ENCODE data around the gene SPOCD1.

SPOCD1 gene

DNA sequence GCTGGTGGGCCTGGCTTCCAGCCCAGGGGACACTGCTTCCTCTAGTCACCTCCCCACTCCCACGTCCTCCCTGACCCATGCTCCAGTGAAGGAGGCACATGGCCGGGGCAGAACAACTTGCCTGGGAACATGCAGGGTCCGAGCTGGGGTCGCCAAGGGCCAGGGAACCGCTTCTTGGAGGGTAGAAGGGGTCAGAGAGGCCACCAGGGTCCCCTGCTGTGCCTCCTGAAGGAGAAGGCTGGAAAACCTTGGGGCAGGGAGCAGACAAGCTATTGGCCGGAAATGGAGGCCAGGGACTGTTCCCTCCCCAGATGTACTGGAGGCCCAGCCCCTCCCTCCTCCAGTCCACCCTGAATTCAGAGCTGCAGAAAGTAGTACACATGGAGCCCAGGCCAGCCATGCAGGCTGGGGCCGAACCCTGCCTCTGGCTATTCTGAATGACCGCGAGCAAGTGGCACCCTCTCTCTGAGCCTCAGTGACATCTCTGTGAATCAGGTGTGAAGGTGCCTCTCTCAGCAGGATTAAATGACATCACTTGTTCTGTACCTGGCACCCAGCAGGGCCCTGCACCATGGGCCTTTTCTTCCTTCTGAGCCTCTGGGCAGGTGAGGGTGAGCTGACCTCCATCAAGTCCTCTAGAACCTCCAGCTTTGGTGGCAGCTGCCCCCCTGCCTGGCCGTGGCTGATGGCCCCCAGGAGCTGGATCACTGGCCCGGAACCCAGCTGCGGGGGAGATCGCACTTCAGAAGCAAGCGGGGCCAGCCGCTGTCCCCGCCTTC, 15.7 kb downstream of the SPOCD1 start:
- DNase-seq (ENCODE audit: low read depth) = no peak

DNA sequence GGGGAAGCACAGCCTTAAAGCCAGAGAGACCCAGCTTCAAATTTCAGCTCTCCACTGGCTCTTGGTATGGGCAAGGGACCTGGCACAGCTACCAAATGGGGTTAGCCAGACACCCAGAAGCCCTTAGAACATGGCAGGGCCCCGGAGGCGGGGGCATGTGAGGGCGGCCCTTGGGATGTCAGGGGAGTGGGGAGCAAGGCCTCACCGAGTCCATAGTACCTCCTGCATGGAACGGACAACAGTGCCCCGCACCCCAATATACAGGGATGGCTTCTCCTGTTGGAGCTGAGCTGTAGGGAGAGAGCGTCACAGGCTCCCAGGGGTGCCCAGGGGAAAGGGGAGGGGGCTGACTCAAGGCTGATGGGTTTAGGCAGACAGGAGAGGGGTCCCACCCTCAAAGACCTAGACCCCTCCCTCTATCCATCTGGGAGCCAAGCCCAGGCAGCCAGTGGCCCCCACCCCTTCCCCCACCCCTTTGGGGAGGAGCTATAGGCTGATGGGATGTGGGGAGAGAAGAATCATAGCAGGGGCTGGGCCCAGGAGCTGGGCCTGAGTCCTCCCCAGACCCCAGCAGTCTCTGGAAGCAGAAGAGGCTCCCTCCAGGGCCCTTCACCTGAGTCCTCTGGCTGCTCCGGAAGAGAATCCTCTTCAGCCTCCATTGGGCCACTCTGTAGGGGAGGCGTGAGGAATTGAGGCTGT, 16.5 kb downstream of the SPOCD1 start:
- no peak for DNase-seq (ENCODE audit: low read depth)

DNA sequence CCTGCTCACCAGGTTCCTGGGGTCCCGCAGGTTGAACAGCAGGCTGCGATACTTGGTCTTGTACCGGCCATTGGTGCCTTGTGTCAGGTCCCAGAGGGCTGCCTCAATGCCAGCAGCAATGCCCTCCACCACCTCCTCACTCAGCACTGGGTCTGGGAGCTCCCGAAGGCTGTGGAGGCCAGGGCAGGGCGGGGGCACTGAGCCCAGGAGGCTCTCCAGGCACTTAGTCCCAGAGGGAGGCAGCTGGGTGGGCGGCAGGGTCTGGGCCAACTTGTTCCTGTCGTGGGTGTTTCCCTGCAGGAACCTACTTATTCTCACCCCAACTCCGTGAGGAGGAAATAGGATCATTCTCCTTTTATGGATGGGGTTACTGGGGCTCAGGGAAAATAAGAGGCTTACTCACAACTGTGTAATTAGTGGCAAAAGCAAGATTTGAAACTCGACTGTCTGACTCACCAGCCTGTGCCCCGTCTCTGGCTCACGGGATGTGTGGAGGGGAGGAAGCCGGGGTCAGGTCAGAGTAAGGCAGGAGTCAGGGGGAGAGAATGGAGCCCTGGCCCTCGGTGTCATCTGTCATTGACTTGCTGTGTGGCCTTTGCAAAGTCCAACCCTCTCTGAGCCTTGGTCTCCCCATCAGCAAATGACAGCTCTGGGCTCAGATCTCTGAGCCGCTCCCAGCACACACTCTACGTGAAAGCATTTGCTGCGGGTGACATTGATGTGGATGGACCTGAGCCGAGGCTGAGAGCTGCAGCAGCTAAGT, 17.2 kb downstream of the SPOCD1 start:
- DNase-seq (ENCODE audit: low read depth) = no peak

DNA sequence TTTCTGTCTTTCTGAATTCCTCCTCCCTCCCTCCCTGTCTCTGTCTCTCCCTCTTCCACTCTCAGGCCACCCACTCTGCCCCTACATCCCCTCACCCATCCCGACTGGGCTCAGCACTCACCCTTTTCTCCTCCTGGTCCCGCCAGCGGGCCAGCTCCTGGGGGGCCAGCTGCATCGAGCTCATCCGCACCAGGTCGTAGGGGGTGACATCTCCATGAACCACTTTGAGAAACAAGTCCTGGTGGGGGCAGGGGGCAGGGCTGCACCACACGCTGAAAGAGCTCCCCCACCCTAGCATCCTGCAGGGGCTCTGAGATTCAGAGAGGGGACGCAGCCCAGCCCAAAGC, 17.8 kb downstream of the SPOCD1 start:
- DNase-seq (ENCODE audit: low read depth) = no peak

DNA sequence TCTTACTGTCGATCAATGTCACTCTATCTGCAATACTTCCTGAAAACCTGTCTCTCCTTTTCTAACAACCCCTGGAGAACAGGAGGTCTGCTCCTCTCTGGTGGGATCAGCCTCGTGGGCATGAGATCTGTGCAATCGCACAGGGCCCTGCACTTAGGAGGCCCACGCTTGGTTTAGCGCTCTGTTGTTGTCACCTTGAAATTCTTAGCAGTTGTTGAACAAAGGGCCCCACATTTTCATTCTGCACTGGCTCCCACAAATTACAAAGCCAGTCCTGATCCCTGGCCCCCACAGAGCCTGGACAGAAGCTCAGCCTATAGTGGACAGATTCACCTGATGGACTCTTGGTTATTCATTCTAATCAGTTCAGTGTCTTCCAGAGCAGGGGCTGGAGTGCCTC, 18.6 kb downstream of the SPOCD1 start:
- no peak for DNase-seq (ENCODE audit: low read depth)

DNA sequence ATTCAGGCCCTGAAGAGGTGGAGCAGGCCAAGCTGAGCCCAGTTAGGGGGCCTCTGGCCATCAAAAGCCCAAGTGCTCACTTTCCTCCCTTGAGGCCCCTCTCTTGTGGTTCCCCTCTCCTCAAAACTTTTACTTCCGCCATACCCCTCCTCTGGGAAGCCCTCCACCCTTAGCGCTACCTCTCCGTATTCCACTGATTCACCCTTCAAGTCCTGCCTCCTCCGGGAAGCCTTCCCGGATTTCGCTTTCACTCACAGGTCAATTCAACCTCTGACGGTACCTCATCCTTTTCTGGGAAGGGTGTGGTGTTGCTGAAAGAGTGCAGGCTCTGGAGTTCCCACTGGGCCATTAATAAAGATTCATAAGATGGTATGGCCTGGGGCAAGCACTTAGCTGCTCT, 19.1 kb downstream of the SPOCD1 start:
- no peak for DNase-seq (ENCODE audit: low read depth)

DNA sequence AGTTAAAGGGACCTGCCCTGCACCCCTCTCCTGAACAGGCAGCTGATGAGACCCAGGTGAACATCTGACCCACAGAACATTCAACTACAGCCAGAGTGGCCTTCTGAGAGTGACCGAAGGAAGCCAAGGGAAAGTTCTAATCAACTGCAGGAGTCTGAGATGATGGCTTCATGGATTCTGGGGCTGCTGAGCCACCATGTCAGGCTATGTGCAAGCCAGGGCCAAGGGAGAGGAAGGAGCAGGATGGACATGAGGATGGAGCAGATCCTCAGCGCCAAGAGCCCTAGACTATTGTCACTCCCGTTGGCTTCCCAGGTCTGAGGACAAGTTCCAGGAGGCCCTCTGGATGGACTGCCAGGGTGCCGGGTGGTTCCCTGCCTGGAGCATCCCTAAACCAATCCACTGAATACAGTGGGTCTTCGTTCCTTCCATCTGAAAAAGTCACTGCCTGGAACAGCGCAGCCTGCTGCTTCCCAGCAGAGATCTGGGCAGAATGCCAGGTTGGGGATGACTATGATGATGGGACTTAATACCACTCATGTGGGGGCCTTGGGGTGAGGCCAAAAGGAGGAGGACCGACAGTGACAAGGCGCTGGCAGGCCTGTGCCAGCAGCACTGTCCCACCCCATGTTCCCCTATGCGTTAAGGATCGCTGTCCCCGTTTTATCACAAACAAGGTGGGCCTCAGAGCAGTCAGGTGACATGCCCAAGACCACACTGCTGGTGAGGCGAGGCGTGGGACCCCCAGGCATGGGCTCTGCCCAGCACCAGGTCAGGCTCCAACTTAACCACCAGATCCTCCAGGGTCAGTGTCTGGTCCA, 19.8 kb downstream of the SPOCD1 start:
- no peak for DNase-seq (ENCODE audit: low read depth)

DNA sequence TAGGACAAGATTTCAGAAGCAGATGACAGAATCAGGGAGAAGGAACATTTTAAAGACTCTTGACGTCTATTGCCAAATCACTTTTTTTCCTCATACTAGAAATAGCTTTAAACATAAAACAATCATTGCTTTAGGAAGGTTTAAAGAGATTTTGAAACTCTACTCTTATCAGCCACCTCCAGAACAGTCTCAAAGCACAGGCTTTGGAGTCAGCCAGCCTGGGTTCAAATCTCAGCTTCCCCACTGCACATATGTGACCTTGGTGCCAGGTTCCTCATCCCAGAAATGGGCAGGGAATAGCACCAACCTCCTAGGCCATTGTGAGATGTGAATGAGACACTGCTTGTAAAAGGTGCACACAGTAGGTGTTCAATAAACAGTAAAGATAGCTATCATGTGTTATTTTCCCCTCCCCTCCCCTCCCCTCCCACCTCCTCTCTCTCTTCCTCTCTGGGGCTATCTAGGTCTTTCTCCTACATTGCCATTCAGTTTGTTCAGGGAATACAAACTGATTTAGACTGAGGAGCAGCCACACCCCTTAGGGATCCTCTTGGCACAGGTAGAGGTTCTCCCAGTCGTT, 20.6 kb downstream of the SPOCD1 start:
- no peak for DNase-seq (ENCODE audit: low read depth)

DNA sequence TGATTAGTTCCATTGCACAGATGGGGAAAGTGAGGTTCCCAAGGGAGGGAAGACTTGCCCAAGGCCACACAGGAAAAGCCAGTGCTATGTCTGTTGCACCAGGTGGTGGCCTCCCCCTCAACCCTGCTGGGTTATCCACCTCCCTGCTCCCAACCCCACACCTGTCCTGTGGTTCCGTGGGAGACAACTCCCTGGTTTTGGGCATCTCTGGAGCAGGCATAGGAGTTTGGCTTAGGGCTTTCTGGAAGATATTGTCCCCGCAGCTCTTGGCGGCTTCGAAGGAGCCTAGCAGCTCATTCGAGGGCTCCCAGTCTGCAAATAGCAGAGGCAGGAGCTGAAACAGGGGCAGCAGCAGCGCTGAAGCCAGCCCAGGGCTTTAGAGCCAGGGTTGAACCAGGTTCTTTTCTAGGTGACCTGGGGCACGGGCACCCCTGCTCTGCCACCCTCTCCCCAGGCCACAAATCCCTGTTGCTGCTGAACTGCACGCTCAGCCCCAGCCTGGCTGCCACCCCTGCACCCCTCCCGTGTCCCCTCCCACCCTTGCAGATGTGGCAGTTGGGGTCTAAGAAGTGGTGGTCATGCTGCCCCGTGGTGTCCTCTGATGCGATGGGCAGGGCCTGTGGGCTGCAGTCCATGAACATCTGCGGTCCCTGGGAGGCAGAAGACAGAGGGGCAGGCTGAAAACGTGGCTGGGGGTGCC, 22.1 kb downstream of the SPOCD1 start:
- DNase-seq (ENCODE audit: low read depth) = no peak

DNA sequence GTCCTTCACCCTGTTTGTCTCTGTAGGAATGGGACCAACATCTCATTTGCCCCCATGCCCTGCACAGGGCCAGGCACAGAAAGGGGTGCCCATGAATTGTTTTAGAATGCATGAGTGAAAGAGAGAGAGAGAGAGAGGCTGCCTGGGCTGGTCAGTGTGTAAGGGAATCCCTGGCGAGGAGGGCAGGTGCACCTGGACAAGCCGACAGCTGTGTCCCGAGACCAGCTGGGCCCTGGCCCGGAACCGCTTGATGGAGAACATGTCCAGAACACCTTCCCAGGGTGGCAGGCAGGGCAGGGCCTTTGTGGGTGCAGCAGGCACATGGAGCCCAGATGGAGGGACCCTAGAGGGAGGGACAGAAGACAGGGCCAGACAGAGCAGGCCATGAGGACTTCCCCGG, 22.7 kb downstream of the SPOCD1 start:
- no peak for DNase-seq (ENCODE audit: low read depth)

DNA sequence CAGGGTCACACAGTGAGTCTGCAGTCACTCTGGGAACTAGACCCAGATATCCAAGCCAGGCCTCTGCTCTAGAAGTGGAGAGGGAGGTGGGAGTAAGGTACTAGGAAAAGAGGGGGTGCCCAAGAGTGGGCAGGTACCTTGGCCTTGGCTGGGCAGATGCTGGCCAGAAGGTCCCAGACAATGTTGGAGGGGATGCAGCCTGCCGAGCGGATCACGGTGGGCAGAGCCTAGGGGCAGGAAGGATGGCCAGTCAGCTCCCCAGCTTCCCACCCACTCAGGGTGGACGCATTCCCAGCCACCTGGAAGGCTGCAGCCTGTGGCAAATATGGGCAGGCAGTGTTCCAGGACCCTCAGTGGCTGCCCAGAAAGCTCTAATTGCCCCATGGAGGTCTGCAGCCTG, 23.3 kb downstream of the SPOCD1 start:
- no peak for DNase-seq (ENCODE audit: low read depth)

DNA sequence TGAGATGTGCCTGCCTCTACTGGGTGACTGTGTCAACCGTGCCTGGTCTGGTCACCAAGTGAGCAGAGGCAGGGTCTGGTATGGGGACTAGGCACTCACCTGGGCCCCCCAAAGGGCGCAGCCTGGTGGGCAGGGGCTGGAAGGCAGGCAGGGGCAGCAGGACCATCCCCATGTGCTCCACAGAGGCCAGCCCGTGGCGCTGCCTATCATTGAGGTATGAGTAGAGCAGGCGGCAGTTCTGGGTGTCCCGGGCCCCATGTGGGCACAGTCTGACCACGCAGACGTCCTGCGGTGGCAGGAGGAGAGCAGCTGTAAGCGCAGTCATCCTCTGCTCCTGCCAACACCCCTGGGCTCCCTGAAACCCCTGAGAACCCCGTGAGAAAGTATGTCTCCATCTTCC, 23.7 kb downstream of the SPOCD1 start:
- no peak for DNase-seq (ENCODE audit: low read depth)

DNA sequence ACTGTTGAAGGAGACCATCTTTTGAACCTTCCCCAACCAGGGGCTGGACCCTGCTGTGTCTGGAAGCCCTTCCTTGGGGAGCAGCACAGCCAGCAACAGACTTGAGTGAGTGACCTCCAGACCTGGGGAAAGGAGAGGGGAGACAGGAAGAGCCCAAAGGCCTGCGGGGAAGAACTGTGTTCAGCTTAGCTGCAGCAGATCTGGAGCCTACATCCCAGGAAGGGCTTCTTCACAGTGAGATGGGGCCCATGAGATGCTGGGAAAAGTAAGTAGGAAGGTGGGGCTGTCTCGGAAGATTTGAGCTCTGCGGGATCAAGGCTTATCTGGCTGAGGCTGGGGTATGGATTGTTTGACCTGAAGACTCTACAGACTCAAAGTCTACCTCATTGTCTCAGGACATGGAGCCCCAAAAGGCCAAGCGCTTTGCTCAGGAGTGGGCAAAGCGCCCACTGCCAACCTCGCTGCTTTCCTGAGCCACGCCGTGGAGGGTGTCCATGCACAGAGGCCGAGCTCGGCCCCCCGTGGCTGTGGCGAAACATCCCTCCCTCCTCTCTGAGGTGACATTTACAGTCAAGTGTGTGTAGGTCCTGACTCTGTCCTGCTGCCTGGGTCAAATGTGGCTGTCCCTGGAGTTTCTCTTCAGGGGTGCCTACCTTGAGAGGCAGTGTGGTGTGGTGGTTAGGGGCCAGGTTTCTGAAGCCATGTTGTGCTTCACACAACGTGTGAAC, 24.5 kb downstream of the SPOCD1 start:
- DNase-seq (ENCODE audit: low read depth) = no peak

DNA sequence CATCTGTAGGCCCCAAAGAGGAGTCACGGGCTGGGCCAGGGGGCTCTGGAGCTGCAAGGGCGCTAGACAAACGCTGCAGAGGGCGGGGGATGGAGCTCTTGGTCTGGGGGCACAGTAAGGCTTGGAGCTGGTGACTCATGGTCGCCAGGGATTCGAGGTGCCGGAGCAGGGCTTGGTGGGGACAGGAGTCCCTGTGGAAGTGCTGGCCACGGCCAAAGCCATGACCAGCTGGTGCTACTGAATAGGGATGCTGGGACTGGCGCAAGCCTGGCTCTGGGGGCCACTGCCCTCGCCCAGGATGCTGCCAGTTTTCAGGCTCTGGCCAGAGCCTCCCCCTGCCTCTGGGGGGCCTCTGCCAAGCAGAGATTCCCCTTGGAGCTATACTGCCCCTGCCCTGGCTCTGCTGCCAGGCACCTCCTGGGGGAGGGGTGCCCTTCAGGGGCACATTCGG, 25.2 kb downstream of the SPOCD1 start:
- DNase-seq (ENCODE audit: low read depth) = no peak

DNA sequence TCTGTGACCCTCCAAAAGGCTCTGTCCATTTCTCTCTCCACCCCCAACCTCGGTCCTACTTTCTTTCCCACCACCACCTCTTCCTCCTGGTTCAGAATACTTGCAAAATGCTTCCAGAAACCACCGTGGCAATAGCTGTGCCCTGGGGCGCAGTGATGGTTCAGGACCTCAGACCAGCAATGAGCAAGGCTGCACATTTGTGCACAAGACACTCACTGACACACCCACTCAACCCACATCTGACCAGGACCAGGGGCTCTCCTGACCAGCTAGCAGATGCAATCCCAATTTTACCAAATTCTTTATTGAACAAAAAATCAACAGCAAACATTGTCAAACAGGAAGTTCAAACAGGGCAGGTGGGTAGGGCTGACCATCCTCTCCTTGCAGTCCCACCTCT, 25.7 kb downstream of the SPOCD1 start:
- no peak for DNase-seq (ENCODE audit: low read depth)

DNA sequence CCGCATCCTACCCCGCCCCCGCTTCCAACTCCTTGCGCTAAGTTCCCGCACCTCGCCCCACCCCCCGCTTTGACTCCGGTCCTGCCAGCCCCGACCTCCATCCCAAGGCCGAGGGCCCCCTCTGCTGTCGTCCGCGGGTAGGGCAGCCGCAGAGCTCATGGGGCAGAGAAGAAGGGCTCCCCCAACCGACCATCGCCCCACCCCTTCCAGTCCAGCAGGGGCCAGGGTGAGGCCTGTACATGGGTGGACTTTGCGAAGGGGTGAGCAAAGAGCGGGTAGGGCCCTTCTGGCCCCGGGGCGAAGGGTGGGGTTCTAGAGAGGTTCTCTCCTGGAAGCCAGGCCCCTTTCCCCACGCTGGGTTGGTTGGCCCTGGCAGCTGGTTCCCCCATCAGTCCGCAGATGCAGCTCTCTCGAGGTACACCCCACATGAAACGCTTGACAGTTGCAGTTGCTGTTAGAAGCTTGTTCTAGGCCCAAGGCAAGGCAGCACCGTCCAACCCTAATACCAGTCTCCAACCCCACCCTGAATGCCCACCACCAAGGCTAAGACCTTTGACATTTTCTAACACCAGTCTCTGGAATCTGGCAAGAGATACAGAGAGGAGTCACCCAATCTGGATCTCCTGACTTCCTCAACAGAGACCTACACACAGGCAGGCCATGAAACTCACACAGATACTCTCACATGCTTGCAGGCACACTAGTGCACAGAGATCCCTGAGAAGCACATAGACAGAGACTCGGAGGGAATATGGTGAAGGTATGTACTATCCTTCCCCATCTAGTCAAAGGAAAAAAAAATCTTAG, 26.4 kb downstream of the SPOCD1 start:
- peak; percentile 91 for DNase-seq (ENCODE audit: low read depth)

DNA sequence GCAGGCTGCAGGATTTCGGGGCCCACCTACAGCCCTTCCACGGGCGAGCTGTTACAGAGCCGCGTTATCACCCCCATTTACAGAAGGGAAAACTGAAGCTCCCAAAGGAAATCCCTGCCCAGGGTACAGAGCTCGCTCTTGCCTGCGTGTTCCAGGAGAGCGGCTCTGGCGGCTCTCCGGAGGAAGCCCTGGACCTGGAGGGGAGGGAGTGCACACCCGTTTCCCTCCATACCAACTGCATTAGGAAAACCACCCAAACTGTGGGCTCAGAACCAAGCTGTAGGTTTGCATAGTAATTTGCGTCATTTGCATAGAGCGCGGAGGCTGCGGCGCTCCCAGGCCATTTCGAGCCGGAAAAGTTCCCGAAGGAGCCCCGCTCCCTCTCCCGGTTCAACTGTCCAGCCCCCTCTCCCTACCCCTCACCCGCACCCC, 27.0 kb downstream of the SPOCD1 start:
- no peak for DNase-seq (ENCODE audit: low read depth)

DNA sequence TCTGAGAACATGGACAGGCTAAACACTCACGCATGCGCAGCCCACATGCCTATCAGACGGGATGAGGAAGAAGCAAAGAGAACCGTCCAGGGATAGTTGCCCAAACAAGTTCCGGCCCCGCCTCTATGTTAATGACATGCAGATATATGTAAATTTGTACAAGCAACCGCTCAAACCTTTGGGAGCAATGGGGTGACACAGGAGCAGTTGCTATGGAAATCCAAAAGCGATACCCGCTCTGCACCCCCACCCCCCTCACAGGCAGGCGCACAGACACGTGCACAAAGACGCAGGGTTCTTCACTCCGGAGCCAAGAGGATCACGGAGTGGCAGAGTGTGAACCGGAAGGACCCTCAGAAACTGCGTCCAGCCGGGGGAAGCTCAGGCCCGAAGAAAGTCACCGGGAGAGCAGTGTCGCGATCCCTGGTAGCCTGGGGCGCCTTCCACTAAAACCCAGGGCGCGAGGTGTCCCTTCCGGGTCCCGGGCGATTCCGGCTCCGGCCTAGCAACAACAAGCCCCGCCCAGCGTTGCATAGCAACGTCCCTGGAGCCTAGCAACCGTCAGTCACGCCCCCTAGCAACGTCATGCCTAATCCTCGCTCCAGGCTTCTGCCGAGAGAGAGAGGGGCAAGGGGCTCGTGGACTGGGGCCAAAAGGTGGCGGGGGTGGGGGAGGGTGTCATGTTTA, 27.5 kb downstream of the SPOCD1 start:
- DNase-seq (ENCODE audit: low read depth) = peak; percentile 74

DNA sequence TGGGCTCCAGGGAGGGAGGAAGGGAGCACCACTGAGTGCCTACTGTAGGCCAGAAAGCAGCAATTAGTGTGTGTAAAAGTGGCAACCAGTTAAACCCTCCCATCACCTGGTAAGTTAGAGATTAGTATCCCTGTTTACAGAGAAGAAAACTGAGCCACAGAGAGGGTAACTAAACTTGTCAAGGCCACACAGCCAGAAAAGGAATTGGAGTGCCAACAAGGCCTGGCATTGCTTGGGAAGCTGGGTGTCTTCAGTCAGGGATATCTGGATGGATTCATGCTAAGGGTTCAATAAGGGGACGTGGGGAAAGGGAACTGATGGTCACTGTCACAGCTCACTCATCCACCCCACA, 28.1 kb downstream of the SPOCD1 start:
- no peak for DNase-seq (ENCODE audit: low read depth)
